ENCODE measurements around the gene ZBTB42.
A peak's percentile ranks its signal among the peaks of the same experiment; 100 is the strongest.

The ZBTB42 gene

GRCh38 chr14:104784218-104784568, 16.7 kb upstream of the ZBTB42 start:
- no peak for DNase-seq

- no peak for DNase-seq
These were observed 15.8 kb upstream of the ZBTB42 start for GRCh38 chr14:104784846-104785707.

GRCh38 chr14:104785708-104786080, 15.2 kb upstream of the ZBTB42 start:
- no peak for DNase-seq

- no peak for DNase-seq
These were observed 14.8 kb upstream of the ZBTB42 start for GRCh38 chr14:104786091-104786586.

GRCh38 chr14:104786726-104787675, 13.9 kb upstream of the ZBTB42 start:
- no peak for DNase-seq

- DNase-seq = no peak
These were observed 13.2 kb upstream of the ZBTB42 start for GRCh38 chr14:104787736-104788135.

- no peak for DNase-seq
These were observed 12.6 kb upstream of the ZBTB42 start for GRCh38 chr14:104788161-104788818.

- DNase-seq = no peak
These were observed 11.8 kb upstream of the ZBTB42 start for GRCh38 chr14:104788873-104789663.

- no peak for DNase-seq
These were observed 10.9 kb upstream of the ZBTB42 start for GRCh38 chr14:104789752-104790743.

- DNase-seq = no peak
These were observed 9.5 kb upstream of the ZBTB42 start for GRCh38 chr14:104791425-104791824.

- DNase-seq = no peak
These were observed 8.6 kb upstream of the ZBTB42 start for GRCh38 chr14:104792101-104792884.

- DNase-seq = no peak
These were observed 7.8 kb upstream of the ZBTB42 start for GRCh38 chr14:104792945-104793702.

GRCh38 chr14:104793703-104793959, 7.3 kb upstream of the ZBTB42 start:
- DNase-seq = no peak

GRCh38 chr14:104794099-104794498, 6.8 kb upstream of the ZBTB42 start:
- peak in 1 of 2 experiments; percentile 29 for DNase-seq

GRCh38 chr14:104794631-104794992, 6.3 kb upstream of the ZBTB42 start:
- peak in 1 of 2 experiments; percentile 32 for DNase-seq

GRCh38 chr14:104794993-104795780, 5.7 kb upstream of the ZBTB42 start, which contains the start of gene AKT1:
TSS of gene AKT1 (minus strand) at chr14:104795748. CDS start at chr14:104792643, 3,105 bp downstream.
- no peak for DNase-seq

GRCh38 chr14:104795781-104796686, 4.9 kb upstream of the ZBTB42 start:
- peak in 1 of 2 experiments; percentile 27 for DNase-seq

- no peak for DNase-seq
These were observed 4.2 kb upstream of the ZBTB42 start for GRCh38 chr14:104796687-104797081.

Measured in SW 1271 (cell line).